Measurements from ENCODE around the gene HLA-DQB1. TPM values are rescaled to one million over a fixed set of nuclear protein-coding genes. Genes with fewer than 3 reads are reported as not detected.
"Not testable (repeated sequence)": the region's sequence is repeated elsewhere in the genome, so short reads cannot be mapped to it uniquely, and the experiment has no call there.

HLA-DQB1 gene
- total RNA-seq, 5 donors from 2014 or later (not counting 1 experiment from before 2014, with no cell fraction given) = 4.2 to 28.1 (median 17.0) TPM

DNA sequence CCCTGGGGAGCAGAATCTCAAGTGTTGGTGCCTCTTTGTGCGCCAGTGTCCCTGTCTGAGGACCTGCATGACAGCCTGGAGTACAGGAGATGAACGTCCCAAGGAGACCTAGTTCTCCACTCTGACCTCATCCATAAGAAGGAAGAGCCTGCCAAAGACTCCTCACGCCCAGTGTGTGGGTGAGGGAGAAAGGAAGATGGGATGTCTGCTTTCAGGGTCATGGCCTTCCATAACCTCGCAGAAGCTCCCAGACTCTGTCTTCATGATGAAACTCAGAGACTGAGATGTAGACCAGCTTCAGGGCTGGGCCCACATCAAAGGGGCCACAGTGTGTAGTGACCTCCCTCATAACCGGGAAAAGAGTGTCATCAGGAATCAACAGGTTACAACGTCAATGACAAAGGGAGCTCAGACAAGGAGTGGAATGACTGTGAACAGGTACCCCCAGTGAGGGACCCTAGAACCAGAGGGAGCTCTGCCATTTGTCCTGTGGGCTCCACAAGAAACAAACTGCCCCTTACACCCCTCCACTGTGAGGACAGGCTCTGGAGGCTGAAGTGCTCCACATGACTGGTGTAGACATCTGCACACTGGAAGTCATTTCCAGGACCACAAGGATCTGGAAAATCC is 8.1 kb downstream of the HLA-DQB1 start:
- no peaks in the 10 kb centered on the region for H3K4me1 ChIP-seq (ENCODE audit: control insufficient read depth in 1 of 2, extremely low read depth in 1 of 2, insufficient read depth in 2 of 2, low read length in 2 of 2)
- ATAC-seq (replicated peaks in 1 of 4) = no peak
- H3K27ac ChIP-seq (ENCODE audit: low read length) = no peak overlapping the region
- H3K4me1 Mint-ChIP-seq = peaks cover 0 to 29% (median 0%) of the 10 kb centered on the region in 3 donors
- no peaks in the 10 kb centered on the region for H3K27me3 Mint-ChIP-seq
- H3K9me3 ChIP-seq = no peaks in the 10 kb centered on the region
- no peak for DNase-seq
- no peaks in the 10 kb centered on the region for H3K36me3 ChIP-seq (ENCODE audit: control insufficient read depth in 2 of 2, extremely low read depth in 1 of 2, insufficient read depth in 1 of 2, low read length in 1 of 2)
- no peaks in the 10 kb centered on the region for H3K27me3 ChIP-seq (replicated peaks in 1 of 2; ENCODE audit: control insufficient read depth in 2 of 2, extremely low read depth in 1 of 2, insufficient read depth in 2 of 2, low read length in 1 of 2)
- H3K4me3 Mint-ChIP-seq = no peak overlapping the region
- H3K36me3 Mint-ChIP-seq = peaks cover 7% of the 10 kb centered on the region
- no peak overlapping the region for H3K4me3 ChIP-seq (ENCODE audit: control insufficient read depth in 1 of 2, extremely low read depth in 1 of 2, low read length in 1 of 2)
- WGBS (ENCODE audit: insufficient coverage) = 78% methylated on average over 2 of the region's 6 CpGs
- H3K9me3 Mint-ChIP-seq = peaks cover 0 to 13% (median 6%) of the 10 kb centered on the region in 3 donors
- CTCF ChIA-PET = no interaction called here
- H3K27ac Mint-ChIP-seq = no peak overlapping the region
- POLR2A ChIA-PET = no interaction called here

DNA sequence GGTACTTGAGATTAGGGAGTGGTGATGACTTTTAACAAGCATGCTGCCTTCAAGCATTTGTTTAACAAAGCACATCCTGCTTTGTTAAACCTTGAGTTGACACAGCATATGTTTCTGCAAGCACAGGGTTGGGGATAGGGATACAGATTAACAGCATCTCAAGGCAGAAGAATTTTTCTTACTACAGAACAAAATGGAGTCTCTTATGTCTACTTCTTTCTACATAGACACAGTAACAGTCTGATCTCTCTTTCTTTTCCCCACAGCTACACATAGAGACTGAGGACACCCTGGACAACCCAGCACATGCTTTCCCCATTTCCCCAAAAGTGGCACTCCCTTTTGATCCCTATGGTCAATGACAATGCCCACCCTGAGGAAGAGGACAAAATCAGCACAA is 8.6 kb downstream of the HLA-DQB1 start:
- H3K9me3 ChIP-seq; CTCF ChIA-PET; H3K36me3 Mint-ChIP-seq; H3K27me3 ChIP-seq (replicated peaks in 1 of 2; ENCODE audit: control insufficient read depth in 2 of 2, extremely low read depth in 1 of 2, insufficient read depth in 2 of 2, low read length in 1 of 2); H3K27ac ChIP-seq (ENCODE audit: low read length); H3K4me3 Mint-ChIP-seq; H3K4me1 ChIP-seq (ENCODE audit: control insufficient read depth in 1 of 2, extremely low read depth in 1 of 2, insufficient read depth in 2 of 2, low read length in 2 of 2); POLR2A ChIA-PET; DNase-seq; H3K36me3 ChIP-seq (ENCODE audit: control insufficient read depth in 2 of 2, extremely low read depth in 1 of 2, insufficient read depth in 1 of 2, low read length in 1 of 2); ATAC-seq (replicated peaks in 1 of 4); H3K27ac Mint-ChIP-seq; H3K4me3 ChIP-seq (ENCODE audit: control insufficient read depth in 1 of 2, extremely low read depth in 1 of 2, low read length in 1 of 2); H3K27me3 Mint-ChIP-seq: not testable (repeated sequence)
- peaks cover 0 to 24% (median 0%) of the 10 kb centered on the region in 3 donors for H3K4me1 Mint-ChIP-seq
- peaks cover 0 to 13% (median 6%) of the 10 kb centered on the region in 3 donors for H3K9me3 Mint-ChIP-seq

DNA sequence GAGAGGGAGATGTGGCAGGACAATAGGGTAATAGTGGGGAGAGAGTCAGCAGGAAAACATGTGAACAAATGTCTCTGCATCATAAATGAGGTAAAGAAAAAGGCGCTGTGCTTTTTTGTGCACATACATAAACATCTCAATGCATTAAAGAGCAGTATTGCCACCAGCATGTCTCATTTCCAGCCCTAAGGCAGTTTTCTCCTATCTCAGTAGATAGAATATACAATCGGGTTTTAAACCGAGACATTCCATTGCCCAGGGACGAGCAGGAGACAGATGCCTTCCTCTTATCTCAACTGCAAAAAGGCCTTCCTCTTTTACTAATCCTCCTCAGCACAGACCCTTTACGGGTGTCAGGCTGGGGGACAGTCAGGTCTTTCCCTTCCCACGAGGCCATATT is 9.1 kb downstream of the HLA-DQB1 start:
- DNase-seq; H3K9me3 ChIP-seq; ATAC-seq (replicated peaks in 1 of 4); H3K4me3 ChIP-seq (ENCODE audit: control insufficient read depth in 1 of 2, extremely low read depth in 1 of 2, low read length in 1 of 2); POLR2A ChIA-PET; H3K36me3 Mint-ChIP-seq; H3K27ac Mint-ChIP-seq; CTCF ChIA-PET; H3K27me3 Mint-ChIP-seq; H3K27me3 ChIP-seq (replicated peaks in 1 of 2; ENCODE audit: control insufficient read depth in 2 of 2, extremely low read depth in 1 of 2, insufficient read depth in 2 of 2, low read length in 1 of 2); H3K36me3 ChIP-seq (ENCODE audit: control insufficient read depth in 2 of 2, extremely low read depth in 1 of 2, insufficient read depth in 1 of 2, low read length in 1 of 2); H3K4me1 ChIP-seq (ENCODE audit: control insufficient read depth in 1 of 2, extremely low read depth in 1 of 2, insufficient read depth in 2 of 2, low read length in 2 of 2); H3K4me3 Mint-ChIP-seq; H3K27ac ChIP-seq (ENCODE audit: low read length): not testable (repeated sequence)
- peaks cover 0 to 13% (median 6%) of the 10 kb centered on the region in 3 donors for H3K9me3 Mint-ChIP-seq
- H3K4me1 Mint-ChIP-seq = peaks cover 0 to 20% (median 0%) of the 10 kb centered on the region in 3 donors
- no CpG with 5 or more reads among the region's 6 CpGs for WGBS (ENCODE audit: insufficient coverage)

DNA sequence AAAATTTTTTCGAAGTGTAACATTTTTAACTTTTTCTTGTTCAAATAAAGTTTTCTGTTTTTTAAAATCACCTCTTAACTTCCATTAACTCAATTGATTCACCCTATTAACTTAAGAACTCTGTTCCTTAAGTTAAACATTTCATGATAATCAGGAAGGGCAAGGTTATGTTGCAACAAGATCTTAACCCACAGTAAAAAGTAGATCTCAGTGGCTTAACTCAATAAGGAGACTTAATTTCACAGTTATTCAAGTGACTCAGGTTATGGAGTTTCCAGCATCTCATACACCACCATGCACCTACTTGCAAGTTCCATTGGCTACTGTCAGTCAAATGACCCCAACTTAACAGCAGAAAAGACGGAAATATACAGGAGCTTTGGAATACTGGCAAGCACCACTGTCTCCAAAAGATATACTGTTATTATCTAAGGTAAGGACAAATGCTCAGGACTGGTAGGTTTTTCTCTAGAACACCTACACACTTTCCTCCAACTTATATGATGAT is 11.2 kb downstream of the HLA-DQB1 start:
- no CpG with 5 or more reads among the region's 2 CpGs for WGBS (ENCODE audit: insufficient coverage)
- Histone ChIP-seq H3K27me3 (replicated peaks in 1 of 2; ENCODE audit: control insufficient read depth in 2 of 2, extremely low read depth in 1 of 2, insufficient read depth in 2 of 2, low read length in 1 of 2) (no peaks in the 10 kb centered on the region), H3K36me3 (ENCODE audit: control insufficient read depth in 2 of 2, extremely low read depth in 1 of 2, insufficient read depth in 1 of 2, low read length in 1 of 2) (no peaks in the 10 kb centered on the region), H3K9me3 (no peaks in the 10 kb centered on the region), H3K4me1 (ENCODE audit: control insufficient read depth in 1 of 2, extremely low read depth in 1 of 2, insufficient read depth in 2 of 2, low read length in 2 of 2) (no peaks in the 10 kb centered on the region), H3K4me3 (ENCODE audit: control insufficient read depth in 1 of 2, extremely low read depth in 1 of 2, low read length in 1 of 2) (no peak overlapping the region), H3K27ac (ENCODE audit: low read length) (no peak overlapping the region)
- POLR2A ChIA-PET = no interaction called here
- Mint-ChIP-seq H3K9me3 (peaks cover 0 to 13% (median 6%) of the 10 kb centered on the region in 3 donors), H3K4me1 (peaks cover 0 to 13% (median 0%) of the 10 kb centered on the region in 3 donors), H3K27me3 (no peaks in the 10 kb centered on the region), H3K4me3 (no peak overlapping the region), H3K36me3 (peaks cover 7% of the 10 kb centered on the region), H3K27ac (no peak overlapping the region)
- DNase-seq (no peak), ATAC-seq (replicated peaks in 1 of 4) (no peak)
- CTCF ChIA-PET = no interaction called here

DNA sequence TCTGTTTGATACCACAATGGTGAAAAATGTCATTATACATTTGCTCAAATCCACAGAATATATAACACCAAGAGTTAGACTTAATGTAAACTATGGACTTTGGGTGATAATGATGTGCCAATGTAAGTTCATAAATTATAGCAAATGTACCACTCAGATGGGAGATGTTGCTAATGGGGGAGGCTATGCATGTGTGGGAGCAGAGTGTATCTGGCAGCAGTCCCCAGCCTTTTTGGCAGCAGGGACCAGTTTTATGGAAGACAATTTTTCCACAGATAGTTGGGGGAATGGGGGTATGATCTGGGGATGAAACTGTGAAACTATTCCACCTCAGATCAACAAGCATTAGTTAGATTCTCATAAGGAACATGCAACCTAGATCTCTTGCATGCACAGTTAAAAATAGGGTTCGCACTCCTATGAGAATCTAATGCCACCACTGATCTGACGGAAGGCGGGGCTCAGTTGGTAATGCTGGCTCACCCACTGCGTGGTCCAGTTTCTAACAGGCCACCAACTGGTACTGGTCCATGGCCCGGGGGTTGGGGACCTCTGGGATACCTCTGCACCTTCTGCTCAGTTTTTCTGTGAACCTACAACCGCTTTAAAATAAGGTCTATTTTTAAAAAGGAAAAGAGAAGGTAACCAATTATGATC is 21.3 kb downstream of the HLA-DQB1 start:
- DNase-seq (no peak), ATAC-seq (replicated peaks in 1 of 4) (no peak)
- no peak overlapping the region for H3K27ac ChIP-seq (ENCODE audit: low read length)
- ChIA-PET CTCF (interaction anchor here in 1 of 2 donors (0.9 kb wide), 1 partner anchor 213 kb away, joined by 3 read pairs; no protein-coding TSS in a partner anchor), POLR2A (no interaction called here)
- Mint-ChIP-seq H3K27me3 (peaks cover 0 to 5% of the 10 kb centered on the region in 2 donors), H3K4me1 (peaks cover 11 to 27% (median 20%) of the 10 kb centered on the region in 3 donors), H3K9me3 (no peaks in the 10 kb centered on the region), H3K4me3 (no peak overlapping the region), H3K27ac (no peak overlapping the region), H3K36me3 (no peaks in the 10 kb centered on the region)
- H3K4me3 ChIP-seq (ENCODE audit: control insufficient read depth in 1 of 2, extremely low read depth in 1 of 2, low read length in 1 of 2) = no peak overlapping the region
- WGBS (ENCODE audit: insufficient coverage) = 62% methylated on average over 3 of the region's 6 CpGs
- peaks cover 0 to 3% of the 10 kb centered on the region in 2 experiments for H3K4me1 ChIP-seq (ENCODE audit: control insufficient read depth in 1 of 2, extremely low read depth in 1 of 2, insufficient read depth in 2 of 2, low read length in 2 of 2)
- H3K27me3 ChIP-seq (replicated peaks in 1 of 2; ENCODE audit: control insufficient read depth in 2 of 2, extremely low read depth in 1 of 2, insufficient read depth in 2 of 2, low read length in 1 of 2) = no peaks in the 10 kb centered on the region
- no peaks in the 10 kb centered on the region for H3K36me3 ChIP-seq (ENCODE audit: control insufficient read depth in 2 of 2, extremely low read depth in 1 of 2, insufficient read depth in 1 of 2, low read length in 1 of 2)
- no peaks in the 10 kb centered on the region for H3K9me3 ChIP-seq

DNA sequence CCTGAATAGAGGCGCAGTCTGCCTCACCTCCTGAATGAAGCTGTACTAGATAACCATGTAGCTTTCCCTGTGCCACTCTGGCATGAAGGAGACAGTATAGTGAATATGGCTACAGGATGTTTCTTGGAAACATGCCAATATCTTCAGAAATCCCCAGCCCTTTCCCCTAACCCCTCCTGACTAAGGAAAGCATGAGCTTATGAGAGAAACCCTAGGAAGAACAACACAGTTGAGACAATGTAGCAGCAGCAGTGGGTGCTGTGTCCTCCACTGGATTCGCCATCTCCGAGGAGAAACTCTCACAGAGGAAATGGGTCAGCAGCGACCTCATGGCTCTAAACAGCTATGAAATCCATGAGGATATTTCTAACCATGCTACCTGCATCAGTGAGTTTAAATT is 22.6 kb downstream of the HLA-DQB1 start:
- no peak overlapping the region for H3K4me3 ChIP-seq (ENCODE audit: control insufficient read depth in 1 of 2, extremely low read depth in 1 of 2, low read length in 1 of 2)
- no peaks in the 10 kb centered on the region for H3K9me3 Mint-ChIP-seq
- H3K4me1 ChIP-seq (ENCODE audit: control insufficient read depth in 1 of 2, extremely low read depth in 1 of 2, insufficient read depth in 2 of 2, low read length in 2 of 2) = peaks cover 0 to 3% of the 10 kb centered on the region in 2 experiments
- H3K4me1 Mint-ChIP-seq = peaks cover 11 to 34% (median 20%) of the 10 kb centered on the region in 3 donors
- ChIA-PET POLR2A (no interaction called here), CTCF (no interaction called here)
- no peaks in the 10 kb centered on the region for H3K27me3 ChIP-seq (replicated peaks in 1 of 2; ENCODE audit: control insufficient read depth in 2 of 2, extremely low read depth in 1 of 2, insufficient read depth in 2 of 2, low read length in 1 of 2)
- no peak overlapping the region for H3K27ac Mint-ChIP-seq
- ATAC-seq (replicated peaks in 1 of 4) = no peak
- peaks cover 0 to 5% of the 10 kb centered on the region in 2 donors for H3K27me3 Mint-ChIP-seq
- no CpG with 5 or more reads among the region's 4 CpGs for whole genome bisulfite sequencing (ENCODE audit: insufficient coverage)
- H3K9me3 ChIP-seq = no peaks in the 10 kb centered on the region
- no peaks in the 10 kb centered on the region for H3K36me3 ChIP-seq (ENCODE audit: control insufficient read depth in 2 of 2, extremely low read depth in 1 of 2, insufficient read depth in 1 of 2, low read length in 1 of 2)
- no peak overlapping the region for H3K27ac ChIP-seq (ENCODE audit: low read length)
- no peak overlapping the region for H3K4me3 Mint-ChIP-seq
- no peaks in the 10 kb centered on the region for H3K36me3 Mint-ChIP-seq
- no peak for DNase-seq

Data from T-cell (primary cell).